ENCODE data around the gene TASP1. TPM values are rescaled to one million over a fixed set of nuclear protein-coding genes. Genes with fewer than 3 reads are reported as not detected.
"Not testable (repeated sequence)": the region's sequence is repeated elsewhere in the genome, so short reads cannot be mapped to it uniquely, and the experiment has no call there.

Gene TASP1
- polyA plus RNA-seq, 1 donor (not counting 4 experiments of a cell fraction or from before 2014, with no cell fraction given): 17.4 TPM

DNA sequence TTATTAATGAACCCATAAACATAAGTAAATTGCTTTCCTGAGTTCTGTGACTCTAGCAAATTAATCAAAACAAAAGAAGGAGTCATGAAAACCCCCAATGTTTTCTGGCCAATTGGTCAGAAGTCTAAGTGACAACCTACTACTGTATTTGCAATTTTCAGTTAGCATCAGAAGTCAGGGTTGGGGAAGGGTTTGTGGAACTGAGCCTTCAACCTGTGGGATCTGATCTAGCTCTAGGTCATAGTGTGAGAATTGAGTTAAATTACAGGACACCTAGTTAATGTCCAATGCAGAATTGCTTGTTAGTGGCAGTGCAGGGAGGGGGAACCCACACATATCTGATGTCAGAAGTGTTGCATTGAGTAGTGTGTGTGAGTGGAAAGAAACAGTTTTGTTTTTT lies 275.3 kb downstream of the TASP1 start:
- FAIRE-seq: no peak

GRCh38 chr20:13362165-13362564 lies 276.6 kb downstream of the TASP1 start:
- H3K27me3 ChIP-seq (ENCODE audit: control insufficient read depth, extremely low read depth, insufficient read depth, low read length); H3K9ac ChIP-seq (ENCODE audit: control insufficient read depth, extremely low read depth, insufficient read depth, low read length); H3K9me1 ChIP-seq (ENCODE audit: control insufficient read depth, extremely low read depth, insufficient read depth, low read length); H2AFZ ChIP-seq (ENCODE audit: control insufficient read depth, low read length); H3K4me1 ChIP-seq (ENCODE audit: control insufficient read depth, extremely low read depth, insufficient read depth, low read length); FAIRE-seq; H3K9me3 ChIP-seq (ENCODE audit: control insufficient read depth, low read depth, low read length); H3K79me2 ChIP-seq (ENCODE audit: control insufficient read depth, insufficient read depth, low read length); H3K36me3 ChIP-seq (ENCODE audit: control insufficient read depth in 2 of 2, extremely low read depth in 1 of 2, insufficient read depth in 2 of 2, low read length in 2 of 2); H3K4me3 ChIP-seq (ENCODE audit: control insufficient read depth in 2 of 3, extremely low read depth in 1 of 3, insufficient read depth in 2 of 3, low read depth in 1 of 3, low read length in 3 of 3); H4K20me1 ChIP-seq (ENCODE audit: control insufficient read depth, extremely low read depth, insufficient read depth, low read length); dilution Hi-C loops (cut with MboI; ENCODE audit: extremely low pct_ligation_motif_present, low sequenced_read_pairs); H3K4me2 ChIP-seq (ENCODE audit: control insufficient read depth, extremely low read depth, insufficient read depth, low read depth, low read length); H3K27ac ChIP-seq (ENCODE audit: control insufficient read depth, insufficient read depth, low read length); DNase-seq (ENCODE audit: low read depth, low spot score): not testable (repeated sequence)

More for the DNA sequence above, 275.3 kb downstream of the TASP1 start:
- Histone ChIP-seq H3K4me1 (ENCODE audit: control insufficient read depth, extremely low read depth, insufficient read depth, low read length) (no peaks in the 10 kb centered on the region), H3K79me2 (ENCODE audit: control insufficient read depth, insufficient read depth, low read length) (no peaks in the 10 kb centered on the region), H3K27ac (ENCODE audit: control insufficient read depth, insufficient read depth, low read length) (no peak overlapping the region), H3K9me1 (ENCODE audit: control insufficient read depth, extremely low read depth, insufficient read depth, low read length) (no peaks in the 10 kb centered on the region), H3K36me3 (ENCODE audit: control insufficient read depth in 2 of 2, extremely low read depth in 1 of 2, insufficient read depth in 2 of 2, low read length in 2 of 2) (no peaks in the 10 kb centered on the region), H2AFZ (ENCODE audit: control insufficient read depth, low read length) (no peak overlapping the region), H4K20me1 (ENCODE audit: control insufficient read depth, extremely low read depth, insufficient read depth, low read length) (no peaks in the 10 kb centered on the region), H3K4me2 (ENCODE audit: control insufficient read depth, extremely low read depth, insufficient read depth, low read depth, low read length) (no peak overlapping the region), H3K9me3 (ENCODE audit: control insufficient read depth, low read depth, low read length) (no peaks in the 10 kb centered on the region), H3K4me3 (ENCODE audit: control insufficient read depth in 2 of 3, extremely low read depth in 1 of 3, insufficient read depth in 2 of 3, low read depth in 1 of 3, low read length in 3 of 3) (no peak overlapping the region), H3K9ac (ENCODE audit: control insufficient read depth, extremely low read depth, insufficient read depth, low read length) (no peak overlapping the region), H3K27me3 (ENCODE audit: control insufficient read depth, extremely low read depth, insufficient read depth, low read length) (no peaks in the 10 kb centered on the region)
- TF ChIP-seq CTCF (optimal IDR thresholded peaks at IDR 0.05 in 1 of 3, IDR thresholded peaks at IDR 0.05 in 1 of 3, conservative IDR thresholded peaks at IDR 0.05 in 1 of 3; ENCODE audit: extremely low read depth in 1 of 3, insufficient read depth in 2 of 3, low read length in 3 of 3) (no peak), EZH2 (IDR thresholded peaks at IDR 0.05; ENCODE audit: low read length) (no peak)
- dilution Hi-C loops (cut with MboI; ENCODE audit: extremely low pct_ligation_motif_present, low sequenced_read_pairs): no loop called here
- DNase-seq (ENCODE audit: low read depth, low spot score): no peak

DNA sequence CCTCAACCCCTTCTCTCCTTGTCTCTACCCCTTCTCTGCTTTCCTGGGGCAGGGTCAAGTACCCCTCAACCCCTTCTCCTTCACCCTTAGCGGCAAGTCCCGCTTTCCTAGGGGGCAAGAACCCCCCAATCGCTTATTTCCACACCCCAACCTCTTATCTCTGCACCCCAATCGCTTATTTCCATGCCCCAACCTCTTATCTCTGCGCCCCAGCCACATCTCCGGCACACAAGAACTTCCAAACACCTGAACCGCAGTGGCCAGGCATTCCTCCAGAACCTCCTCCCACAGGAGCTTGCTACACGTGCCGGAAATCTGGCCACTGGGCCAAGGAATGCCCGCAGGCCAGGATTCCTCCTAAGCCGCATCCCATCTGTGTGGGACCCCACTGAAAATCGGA lies 279.8 kb downstream of the TASP1 start:
- dilution Hi-C loops (cut with MboI; ENCODE audit: extremely low pct_ligation_motif_present, low sequenced_read_pairs); FAIRE-seq; H3K79me2 ChIP-seq (ENCODE audit: control insufficient read depth, insufficient read depth, low read length); H3K27me3 ChIP-seq (ENCODE audit: control insufficient read depth, extremely low read depth, insufficient read depth, low read length); H2AFZ ChIP-seq (ENCODE audit: control insufficient read depth, low read length); H3K36me3 ChIP-seq (ENCODE audit: control insufficient read depth in 2 of 2, extremely low read depth in 1 of 2, insufficient read depth in 2 of 2, low read length in 2 of 2); H3K4me1 ChIP-seq (ENCODE audit: control insufficient read depth, extremely low read depth, insufficient read depth, low read length); H3K9ac ChIP-seq (ENCODE audit: control insufficient read depth, extremely low read depth, insufficient read depth, low read length); H3K27ac ChIP-seq (ENCODE audit: control insufficient read depth, insufficient read depth, low read length); H3K4me3 ChIP-seq (ENCODE audit: control insufficient read depth in 2 of 3, extremely low read depth in 1 of 3, insufficient read depth in 2 of 3, low read depth in 1 of 3, low read length in 3 of 3); H3K9me1 ChIP-seq (ENCODE audit: control insufficient read depth, extremely low read depth, insufficient read depth, low read length); H3K4me2 ChIP-seq (ENCODE audit: control insufficient read depth, extremely low read depth, insufficient read depth, low read depth, low read length); DNase-seq (ENCODE audit: low read depth, low spot score); H4K20me1 ChIP-seq (ENCODE audit: control insufficient read depth, extremely low read depth, insufficient read depth, low read length); H3K9me3 ChIP-seq (ENCODE audit: control insufficient read depth, low read depth, low read length): not testable (repeated sequence)

GRCh38 chr20:13357782-13358181 lies 280.9 kb downstream of the TASP1 start:
- H3K4me2 ChIP-seq (ENCODE audit: control insufficient read depth, extremely low read depth, insufficient read depth, low read depth, low read length); FAIRE-seq; H3K4me3 ChIP-seq (ENCODE audit: control insufficient read depth in 2 of 3, extremely low read depth in 1 of 3, insufficient read depth in 2 of 3, low read depth in 1 of 3, low read length in 3 of 3); H3K4me1 ChIP-seq (ENCODE audit: control insufficient read depth, extremely low read depth, insufficient read depth, low read length); H3K9me1 ChIP-seq (ENCODE audit: control insufficient read depth, extremely low read depth, insufficient read depth, low read length); H3K27ac ChIP-seq (ENCODE audit: control insufficient read depth, insufficient read depth, low read length); H3K79me2 ChIP-seq (ENCODE audit: control insufficient read depth, insufficient read depth, low read length); H3K9ac ChIP-seq (ENCODE audit: control insufficient read depth, extremely low read depth, insufficient read depth, low read length); H4K20me1 ChIP-seq (ENCODE audit: control insufficient read depth, extremely low read depth, insufficient read depth, low read length); H3K36me3 ChIP-seq (ENCODE audit: control insufficient read depth in 2 of 2, extremely low read depth in 1 of 2, insufficient read depth in 2 of 2, low read length in 2 of 2); DNase-seq (ENCODE audit: low read depth, low spot score); H2AFZ ChIP-seq (ENCODE audit: control insufficient read depth, low read length); H3K9me3 ChIP-seq (ENCODE audit: control insufficient read depth, low read depth, low read length); dilution Hi-C loops (cut with MboI; ENCODE audit: extremely low pct_ligation_motif_present, low sequenced_read_pairs); H3K27me3 ChIP-seq (ENCODE audit: control insufficient read depth, extremely low read depth, insufficient read depth, low read length): not testable (repeated sequence)
